ENCODE data around the gene LCN12.

The LCN12 gene

DNA sequence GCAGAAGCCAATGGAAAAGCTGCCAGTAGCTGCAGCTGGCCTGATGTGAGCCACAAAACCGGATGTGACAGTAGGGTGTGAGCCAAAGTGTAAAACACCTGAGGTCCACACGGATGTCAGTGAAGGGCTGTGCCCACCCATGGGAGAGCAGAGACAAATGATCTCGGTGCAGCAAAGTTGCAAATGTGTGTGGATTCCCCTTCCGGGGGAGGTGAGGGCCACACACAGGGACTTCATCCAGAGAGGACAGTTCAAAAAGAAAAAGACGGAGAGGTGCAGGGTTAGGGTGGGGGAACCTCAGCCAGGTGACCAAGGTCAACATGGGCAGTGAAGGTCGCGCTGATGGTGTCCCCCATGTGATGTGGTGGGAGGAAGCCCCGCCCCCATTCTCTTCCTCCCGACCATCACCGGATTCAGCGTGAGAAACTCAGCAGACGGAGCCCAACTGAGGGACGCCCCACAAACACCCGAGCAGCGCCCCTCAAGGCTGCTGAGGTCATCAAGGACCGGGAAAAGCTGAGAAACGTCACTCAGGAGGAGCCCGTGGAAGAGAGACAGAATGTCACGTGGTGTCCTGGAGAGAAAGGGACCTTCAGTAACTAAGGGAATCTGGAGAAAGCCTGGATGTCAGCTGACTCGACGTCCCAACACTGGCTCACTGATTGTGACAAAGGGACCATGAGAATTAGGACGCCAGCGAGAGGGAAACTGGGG lies 13.9 kb downstream of the LCN12 start:
- Histone ChIP-seq H3K27ac (replicated peaks) (no peak overlapping the region), H3K27me3 (ENCODE audit: insufficient read depth, poor library complexity, severe bottlenecking) (no peaks in the 10 kb centered on the region), H3K4me3 (replicated peaks; ENCODE audit: insufficient read depth, low read length) (no peak overlapping the region)
- no peak for TF ChIP-seq CTCF (IDR thresholded peaks at IDR 0.05; ENCODE audit: insufficient read depth, low read length)
- DNase-seq (ENCODE audit: low read depth in 1 of 2, low spot score in 1 of 2) = no peak

GRCh38 chr9:136968333-136969127 lies 16.5 kb downstream of the LCN12 start:
- H3K27me3 ChIP-seq (ENCODE audit: insufficient read depth, poor library complexity, severe bottlenecking) = no peaks in the 10 kb centered on the region
- no peak for DNase-seq (ENCODE audit: low read depth in 1 of 2, low spot score in 1 of 2)
- H3K27ac ChIP-seq (replicated peaks) = no peak overlapping the region
- TF ChIP-seq POLR2AphosphoS5 (IDR thresholded peaks at IDR 0.05; ENCODE audit: low read depth) (no peak), SPI1 (IDR thresholded peaks at IDR 0.05; ENCODE audit: borderline replicate concordance, low read depth) (no peak), REST (IDR thresholded peaks at IDR 0.05; ENCODE audit: insufficient replicate concordance, low read depth) (no peak), CTCF (IDR thresholded peaks at IDR 0.05; ENCODE audit: insufficient read depth, low read length) (no peak), GABPA (IDR thresholded peaks at IDR 0.05; ENCODE audit: low read depth) (no peak)
- no peak overlapping the region for H3K4me3 ChIP-seq (replicated peaks; ENCODE audit: insufficient read depth, low read length)

DNA sequence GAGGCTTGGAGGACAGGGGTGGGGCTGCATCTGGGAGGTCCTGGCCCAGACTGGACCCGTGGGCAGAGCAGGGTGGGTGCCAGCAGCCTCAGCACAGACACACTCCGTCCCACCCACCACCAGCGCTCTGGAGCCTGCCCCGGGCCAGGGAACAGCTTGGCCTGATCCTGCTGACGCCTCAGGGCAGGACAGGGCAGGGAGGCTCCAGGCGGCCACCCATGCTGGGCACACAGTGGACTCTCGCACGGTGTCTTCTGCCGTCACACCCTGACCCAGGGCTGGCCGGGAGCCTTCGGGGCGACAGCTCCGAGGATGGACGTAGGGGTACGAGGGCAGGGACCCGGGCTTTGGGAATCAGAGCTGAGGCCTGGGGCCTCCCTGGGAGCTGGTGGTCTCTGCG lies 17.1 kb downstream of the LCN12 start:
- Histone ChIP-seq H3K27me3 (ENCODE audit: insufficient read depth, poor library complexity, severe bottlenecking) (no peaks in the 10 kb centered on the region), H3K27ac (replicated peaks) (no peak overlapping the region), H3K4me3 (replicated peaks; ENCODE audit: insufficient read depth, low read length) (no peak overlapping the region)
- DNase-seq (ENCODE audit: low read depth in 1 of 2, low spot score in 1 of 2) = no peak
- TF ChIP-seq CTCF (IDR thresholded peaks at IDR 0.05; ENCODE audit: insufficient read depth, low read length) (no peak), REST (IDR thresholded peaks at IDR 0.05; ENCODE audit: insufficient replicate concordance, low read depth) (no peak), GABPA (IDR thresholded peaks at IDR 0.05; ENCODE audit: low read depth) (no peak), POLR2AphosphoS5 (IDR thresholded peaks at IDR 0.05; ENCODE audit: low read depth) (no peak), SPI1 (IDR thresholded peaks at IDR 0.05; ENCODE audit: borderline replicate concordance, low read depth) (no peak)

Data from HL-60 (cell line).